Skin epidermis (tissue), 12 donors: Measurements from ENCODE around the gene UNC13B.
"Not testable (repeated sequence)": the region's sequence is repeated elsewhere in the genome, so short reads cannot be mapped to it uniquely, and the experiment has no call there.

Experiments used
- H3K27ac ChIP-seq, 21 experiments: fragments of 200-600 bp; sonication (generic) in 11 of 21; one replicate each; pipeline ENCODE4 v1.5.0; 2020; ENCODE audit warnings: mild to moderate bottlenecking in 3 of 21, inconsistent platforms in 2 of 21, moderate library complexity in 2 of 21
- H3K4me3 ChIP-seq, 7 experiments: fragments of 200-600 bp; sonication (generic) in 2 of 7; one replicate each; pipeline ENCODE4 v1.5.0; 2020; ENCODE audit warnings: inconsistent platforms in 2 of 7, mild to moderate bottlenecking in 2 of 7, moderate library complexity in 1 of 7

UNC13B gene

DNA sequence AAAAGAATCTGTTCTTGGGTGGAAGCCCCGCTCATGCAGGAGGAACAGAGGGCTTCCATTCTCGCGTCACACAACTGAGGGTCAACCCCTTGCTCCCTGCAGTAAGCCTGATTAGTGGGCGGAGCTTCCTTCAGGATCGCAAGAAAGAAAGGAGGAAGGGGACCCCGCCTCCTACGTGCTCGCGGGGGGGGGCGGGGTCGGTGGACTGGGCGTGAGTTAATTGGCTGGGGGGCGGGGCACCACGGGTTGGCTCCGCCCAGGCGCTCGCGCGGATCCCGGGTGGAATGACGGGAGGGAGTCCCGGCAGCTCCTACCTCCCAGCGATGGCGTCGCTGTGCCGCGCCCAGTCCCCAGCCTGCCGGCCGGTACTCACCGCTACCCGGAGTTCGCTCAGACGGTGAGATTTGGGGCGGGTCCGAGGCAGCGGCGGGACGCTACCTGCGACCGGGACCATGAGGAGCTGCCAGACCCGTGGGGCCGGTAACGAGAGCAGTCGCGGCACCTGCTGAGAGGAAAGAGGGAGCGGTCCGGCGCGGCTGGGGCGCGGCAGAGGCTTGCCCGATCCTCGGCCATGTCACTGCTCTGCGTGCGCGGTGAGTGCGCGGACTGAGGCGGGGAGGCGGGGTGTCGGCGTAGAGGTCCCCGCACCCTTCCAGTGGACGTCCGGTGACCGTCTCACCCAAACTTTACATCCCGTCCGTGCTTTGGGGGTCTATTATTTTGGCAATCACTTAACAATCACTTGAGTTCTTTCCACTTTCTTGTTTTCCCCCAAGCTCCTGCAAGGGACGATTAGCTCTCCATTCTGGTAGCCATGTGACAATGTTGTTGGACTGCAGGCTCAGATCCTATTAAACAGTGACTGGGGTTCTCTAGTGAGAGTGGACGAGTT, at the start of gene UNC13B:
UNC13B (plus strand) TSS at position 297 of the 892 bp plus-strand sequence; CDS start at position 572, 275 bp downstream.
- peak within 1 kb of the TSS; percentile 63 to 80 (median 72) for H3K4me3 ChIP-seq
- H3K27ac ChIP-seq, result peak within 1 kb of the TSS; percentile 1 to 95 (median 79)

GRCh38 chr9:35112257-35113020, 49.4 kb upstream of the UNC13B start:
- H3K4me3 ChIP-seq, result peak overlapping the region in 4 of 7 experiments; percentile 14 to 75 (median 62)
- peak overlapping the region in 20 of 21 experiments; percentile 68 to 97 (median 87) for H3K27ac ChIP-seq

DNA sequence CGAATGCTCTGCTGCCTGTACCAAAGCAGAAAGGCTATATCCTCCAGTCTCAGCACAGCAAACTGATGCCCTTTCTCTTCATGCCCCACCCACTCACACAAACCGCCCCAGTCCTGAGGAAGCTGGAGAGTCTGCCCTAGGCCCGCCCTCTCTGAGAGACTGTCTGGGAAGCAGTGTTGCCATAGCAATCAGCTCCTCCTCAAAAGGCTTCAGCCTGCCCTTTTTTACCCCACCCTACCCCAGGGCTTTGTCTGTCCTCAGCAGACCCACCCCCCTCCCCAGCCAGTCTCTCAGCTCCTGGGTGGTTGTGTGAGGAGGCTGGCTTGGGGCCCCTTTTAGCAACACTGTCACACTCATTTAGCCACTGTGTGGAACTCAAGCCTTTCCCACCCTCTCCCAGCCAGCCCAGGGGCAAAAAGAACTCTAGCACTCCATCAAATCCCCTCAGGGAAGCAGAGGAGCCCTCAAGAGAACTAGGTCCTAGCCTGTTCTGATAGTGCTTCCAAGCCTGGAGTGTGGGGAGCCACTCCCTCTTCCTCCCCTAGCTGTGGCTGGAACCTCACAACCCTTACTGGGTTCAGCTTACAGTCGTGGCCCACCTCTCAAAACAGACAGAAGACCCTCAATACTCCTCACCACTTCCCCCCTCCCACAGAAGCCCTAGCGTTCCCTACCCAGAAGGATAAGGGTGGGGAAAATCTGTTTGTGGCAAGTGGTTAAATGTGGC, 47.5 kb upstream of the UNC13B start:
- H3K27ac ChIP-seq, result peak overlapping the region; percentile 36 to 97 (median 90)
- H3K4me3 ChIP-seq, result peak overlapping the region; percentile 49 to 63 (median 57)

DNA sequence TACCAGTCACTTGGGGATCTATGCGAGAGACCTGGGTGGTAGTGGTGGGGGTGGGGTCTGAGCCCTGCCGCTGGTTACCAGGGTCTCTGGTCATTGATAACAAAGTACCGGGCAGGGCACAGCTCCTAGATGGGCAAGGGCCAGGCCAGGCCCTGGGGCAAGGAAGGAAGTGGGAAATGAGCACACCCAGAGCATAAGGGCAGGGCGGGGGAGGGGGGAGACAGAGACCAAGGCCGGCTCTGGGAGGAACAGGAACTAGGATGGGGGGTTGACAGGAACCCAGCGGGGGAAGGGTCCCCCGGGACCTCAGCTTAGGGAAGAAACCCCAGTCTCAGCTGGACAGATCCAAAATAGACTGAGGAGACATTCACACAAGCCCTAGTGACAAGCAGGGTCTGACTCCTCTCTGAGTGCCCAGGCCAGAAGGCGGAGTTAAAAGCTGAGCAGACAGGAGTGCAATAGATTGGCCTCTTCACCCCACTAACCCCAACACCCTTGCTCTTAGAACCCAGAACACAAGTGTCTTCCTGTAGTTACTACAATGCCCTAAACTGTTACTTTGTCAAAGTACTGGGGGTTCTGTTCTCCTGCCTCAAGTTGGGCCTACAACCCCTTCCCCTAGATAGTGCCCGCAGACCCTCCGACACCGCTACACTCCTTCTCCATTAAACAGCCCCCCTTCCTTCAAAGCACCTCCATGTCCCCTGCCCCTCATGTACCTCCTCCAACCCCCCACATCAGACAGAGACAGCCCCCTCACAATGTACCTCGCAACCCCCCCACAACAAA, 46.8 kb upstream of the UNC13B start:
- peak overlapping the region; percentile 49 to 63 (median 57) for H3K4me3 ChIP-seq
- peak overlapping the region; percentile 36 to 97 (median 90) for H3K27ac ChIP-seq

- Histone ChIP-seq H3K27ac (peak within 1 kb of the TSS; percentile 36 to 97 (median 90)), H3K4me3 (peak within 1 kb of the TSS; percentile 49 to 63 (median 57))
Observed at GRCh38 chr9:35115680-35116538, 45.9 kb upstream of the UNC13B start, which contains the start of gene ATOSB. TSS of gene ATOSB (minus strand) at chr9:35115862. CDS start at chr9:35108274, 7,588 bp downstream.

DNA sequence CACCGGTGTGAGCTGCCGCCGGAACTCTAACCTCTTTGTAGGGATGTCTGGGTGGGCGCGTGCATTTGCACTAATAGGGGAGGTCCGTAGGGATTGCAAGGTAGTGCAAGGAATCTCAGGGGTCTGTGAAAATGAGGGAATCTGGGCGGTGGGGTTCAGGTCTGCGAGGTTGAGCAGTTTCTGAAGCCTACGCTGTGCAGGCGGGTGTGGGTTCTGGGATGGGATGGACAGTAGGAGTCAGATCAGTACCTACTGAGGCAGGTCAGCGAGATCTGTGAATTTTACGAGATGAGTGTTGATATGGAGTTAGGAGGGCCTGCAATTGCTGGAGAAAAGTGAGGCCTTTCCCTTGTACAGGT, 45.3 kb upstream of the UNC13B start:
- peak overlapping the region; percentile 49 to 63 (median 57) for H3K4me3 ChIP-seq
- H3K27ac ChIP-seq, result peak overlapping the region in 18 of 21 experiments; percentile 14 to 97 (median 90)

GRCh38 chr9:35116898-35117551, 44.8 kb upstream of the UNC13B start:
- H3K27ac ChIP-seq, result peak overlapping the region in 16 of 21 experiments; percentile 3 to 97 (median 86)
- H3K4me3 ChIP-seq, result peak overlapping the region in 5 of 7 experiments; percentile 49 to 63 (median 57)

GRCh38 chr9:35134920-35135319, 26.9 kb upstream of the UNC13B start:
- Histone ChIP-seq H3K27ac (no peak overlapping the region), H3K4me3 (no peak overlapping the region)

DNA sequence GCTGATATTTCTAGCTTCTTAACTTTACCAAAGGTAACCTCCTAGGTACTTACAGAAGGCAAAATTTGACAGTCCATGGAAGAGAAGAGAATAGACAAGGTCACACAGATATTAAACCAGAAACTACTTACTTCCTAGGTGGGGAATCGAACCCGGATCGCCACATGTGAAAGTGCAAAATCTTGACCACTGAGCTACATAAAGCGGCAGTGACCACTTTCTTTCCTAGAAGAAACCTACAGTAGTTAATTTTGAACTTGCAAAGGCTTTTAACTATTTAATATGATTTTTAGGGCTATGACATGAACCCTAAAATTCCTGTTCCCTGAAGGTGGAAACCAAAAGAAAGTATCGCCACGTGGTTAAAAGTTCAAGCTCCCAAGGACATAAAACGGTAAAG, 25.8 kb upstream of the UNC13B start:
- Histone ChIP-seq H3K27ac (no peak overlapping the region), H3K4me3 (no peak overlapping the region)

DNA sequence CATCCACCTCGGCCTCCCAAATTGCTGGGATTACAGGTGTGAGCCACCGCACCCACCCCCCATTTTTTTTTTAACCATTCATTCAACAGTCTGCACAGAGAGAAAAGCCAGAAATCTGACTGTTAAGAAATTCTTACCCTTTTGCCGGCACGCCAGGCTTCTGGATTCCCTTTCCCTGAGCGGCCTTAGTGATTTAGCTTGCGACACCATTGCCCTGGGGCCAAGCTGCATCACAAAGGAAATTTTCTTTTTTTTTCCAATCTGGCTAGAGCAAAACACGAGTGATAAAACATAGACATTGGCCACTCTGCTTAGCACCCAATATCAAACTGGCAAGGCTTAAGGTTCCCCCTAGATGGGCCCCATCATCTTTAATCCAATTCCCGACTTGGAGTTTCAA, 24.9 kb upstream of the UNC13B start:
- Histone ChIP-seq H3K27ac (no peak overlapping the region), H3K4me3 (no peak overlapping the region)

DNA sequence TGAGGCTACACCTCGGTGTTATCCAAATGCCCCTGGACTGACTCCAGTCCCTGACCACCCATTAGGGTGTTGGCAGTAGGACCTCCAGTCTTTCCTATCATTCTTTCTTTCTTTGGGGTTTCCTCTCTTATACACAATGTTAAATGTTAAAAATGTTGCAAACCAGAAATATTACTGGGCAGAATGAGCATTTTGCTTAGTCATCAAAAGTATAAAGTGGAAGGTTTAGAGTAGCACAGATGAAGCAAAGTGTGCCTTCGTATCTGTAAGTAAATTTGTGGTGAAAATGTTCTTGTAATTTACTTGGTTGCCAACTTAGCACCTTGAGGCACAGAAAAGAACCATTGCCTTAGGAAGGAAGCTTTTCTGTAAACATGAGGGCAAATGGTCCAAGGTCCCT, 21.7 kb upstream of the UNC13B start:
- H3K4me3 ChIP-seq, result no peak overlapping the region

GRCh38 chr9:35142037-35142436, 19.8 kb upstream of the UNC13B start:
- no peak overlapping the region for H3K4me3 ChIP-seq
- no peak overlapping the region for H3K27ac ChIP-seq

More for the DNA sequence above, 21.7 kb upstream of the UNC13B start:
- no peak overlapping the region for H3K27ac ChIP-seq

DNA sequence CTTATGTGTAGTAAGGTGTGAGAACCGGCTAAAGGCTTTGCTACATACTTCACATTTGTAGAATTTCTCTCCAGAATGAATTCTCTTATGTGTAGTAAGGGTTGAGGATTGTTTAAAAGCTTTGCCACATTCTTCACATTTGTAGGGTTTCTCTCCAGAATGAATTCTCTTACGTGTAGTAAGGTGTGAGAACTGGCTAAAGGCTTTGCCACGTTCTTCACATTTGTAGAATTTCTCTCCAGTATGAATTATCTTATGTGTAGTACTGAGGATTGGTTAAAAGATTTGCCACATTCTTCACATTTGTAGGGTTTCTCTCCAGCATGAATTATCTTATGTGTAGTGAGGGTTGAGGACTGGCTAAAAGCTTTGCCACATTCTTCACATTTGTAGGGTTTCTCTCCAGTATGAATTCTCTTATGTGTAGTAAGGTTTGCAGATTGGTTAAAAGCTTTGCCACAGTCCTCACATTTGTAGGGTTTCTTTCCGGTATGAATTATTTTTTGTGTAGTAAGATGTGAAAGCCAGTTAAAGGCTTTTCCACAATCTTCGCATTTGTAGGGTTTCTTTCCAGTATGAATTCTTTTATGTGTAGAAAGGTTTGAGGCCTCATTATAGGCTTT, 13.8 kb upstream of the UNC13B start:
- H3K4me3 ChIP-seq, H3K27ac ChIP-seq: not testable (repeated sequence)

- Histone ChIP-seq H3K27ac (no peak overlapping the region), H3K4me3 (no peak overlapping the region)
Observed at GRCh38 chr9:35152926-35153325, 8.9 kb upstream of the UNC13B start.

- Histone ChIP-seq H3K4me3 (no peak overlapping the region), H3K27ac (no peak overlapping the region)
Observed at GRCh38 chr9:35156781-35157180, 5.0 kb upstream of the UNC13B start.

DNA sequence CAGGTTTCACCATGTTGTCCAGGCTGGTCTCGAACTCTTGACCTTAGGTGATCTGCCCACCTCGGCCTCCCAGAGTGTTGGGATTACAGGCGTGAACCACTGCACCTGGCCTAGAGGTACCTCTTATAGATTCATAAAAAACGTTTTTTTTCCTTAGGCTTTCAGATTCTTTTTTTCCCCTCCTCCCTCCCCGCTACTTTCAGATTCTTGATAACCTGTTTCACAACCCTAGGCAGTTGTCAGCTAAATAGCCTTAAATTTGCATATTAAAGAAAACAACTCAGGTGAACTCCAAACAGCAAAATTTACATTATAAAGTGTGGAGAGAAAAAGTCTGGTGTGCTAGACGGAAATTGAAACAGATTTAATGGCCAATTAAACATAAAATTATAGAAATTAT, 4.0 kb upstream of the UNC13B start:
- not testable (repeated sequence) for H3K27ac ChIP-seq, H3K4me3 ChIP-seq
